ENCODE measurements around the gene PPP4C.

DNA sequence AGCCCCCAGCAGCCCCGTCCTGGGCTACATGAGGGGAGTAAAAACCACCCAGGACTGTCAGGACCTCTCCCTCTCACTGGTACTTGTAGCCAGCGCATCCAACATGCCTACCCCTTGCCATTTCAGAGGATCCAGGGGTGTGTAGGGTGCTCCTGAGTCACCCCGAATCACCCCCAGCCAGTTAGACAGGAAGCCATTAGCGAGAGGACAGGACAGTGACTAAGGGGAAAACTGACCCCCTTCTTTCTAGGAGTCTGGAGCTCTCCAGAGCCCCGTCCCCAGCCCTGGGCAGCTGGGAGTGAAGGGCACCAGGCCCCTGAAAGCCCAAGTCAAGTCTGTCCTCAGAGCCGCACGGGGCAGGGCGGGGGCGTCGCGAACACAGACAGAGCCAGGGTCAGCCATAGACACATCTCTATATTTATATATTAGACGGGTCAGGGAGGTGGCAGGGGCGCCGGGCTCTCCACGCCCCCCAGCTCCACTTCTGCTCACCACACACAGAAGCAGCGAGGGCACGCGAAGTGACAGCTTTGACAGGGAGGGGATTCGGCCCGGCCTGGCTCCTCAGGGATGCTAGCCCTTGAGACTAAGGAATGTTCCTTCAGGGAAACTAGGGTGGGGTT, 38.0 kb downstream of the PPP4C start:
- no peak for TF ChIP-seq SUZ12 (IDR thresholded peaks at IDR 0.05; ENCODE audit: extremely low read depth, insufficient read depth, insufficient read length)
- no peak for TF ChIP-seq YY1 (IDR thresholded peaks at IDR 0.05; ENCODE audit: insufficient read depth, insufficient read length)
- no peak for TF ChIP-seq ZNF274 (IDR thresholded peaks at IDR 0.05; ENCODE audit: low read depth, low read length)
